Measurements from ENCODE around the gene LRRC7. TPM values are rescaled to one million over a fixed set of nuclear protein-coding genes. Genes with fewer than 3 reads are reported as not detected.

LRRC7 gene
- total and polyA plus RNA-seq, 2 of the 13 experiments (the other 11 are each of a cell fraction or from before 2014, with no cell fraction given), result not detected

- TF ChIP-seq ZNF280D (CRISPR knock-in tag; IDR thresholded peaks at IDR 0.05) (no peak), ZNF792 (CRISPR knock-in tag; IDR thresholded peaks at IDR 0.05) (no peak), ISL2 (CRISPR knock-in tag; IDR thresholded peaks at IDR 0.05) (no peak), ZSCAN9 (CRISPR knock-in tag; IDR thresholded peaks at IDR 0.05; ENCODE audit: borderline replicate concordance) (no peak)
Observed at GRCh38 chr1:70140343-70140742, 572.6 kb downstream of the LRRC7 start (continued).

DNA sequence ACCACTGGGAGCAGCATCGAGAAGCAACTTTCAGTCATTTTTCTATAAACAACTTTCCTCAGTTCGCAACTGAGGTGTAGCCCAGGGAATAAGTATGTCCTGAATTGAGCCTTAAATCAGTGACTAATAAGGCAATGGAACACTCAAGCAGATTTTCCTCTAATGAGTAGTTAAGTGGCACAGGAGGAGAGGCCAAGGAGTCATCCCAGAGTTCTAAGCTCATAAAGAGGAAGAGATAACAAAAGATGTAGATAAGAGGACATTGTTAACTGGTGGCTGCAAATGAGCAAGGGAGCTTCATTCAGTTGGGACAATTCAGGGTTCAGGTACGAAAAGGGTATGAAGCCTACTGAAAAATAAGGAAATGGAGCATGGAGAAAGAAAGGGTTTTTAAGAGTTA is 573.2 kb downstream of the LRRC7 start:
- Histone ChIP-seq H3K4me3 (replicated peaks in 1 of 3; ENCODE audit: insufficient read depth in 1 of 3, low read depth in 2 of 3, low read length in 3 of 3) (no peak overlapping the region), H3K4me1 (ENCODE audit: insufficient read depth, low read length) (no peaks in the 10 kb centered on the region), H3K4me2 (ENCODE audit: low read depth, low read length) (no peak overlapping the region), H3K36me3 (replicated peaks in 1 of 2; ENCODE audit: control insufficient read depth in 1 of 2, insufficient read depth in 2 of 2, low read length in 2 of 2) (no peaks in the 10 kb centered on the region; a peak in 1 of 5 replicates), H3K27ac (ENCODE audit: extremely low read length, insufficient read depth, low read length) (no peak overlapping the region), H3K9ac (ENCODE audit: insufficient read depth, low read depth, low read length) (no peak overlapping the region), H3K27me3 (ENCODE audit: control insufficient read depth in 1 of 2, insufficient read depth in 2 of 2, low read length in 2 of 2) (no peaks in the 10 kb centered on the region), H3K79me2 (ENCODE audit: insufficient read depth, low read length) (no peaks in the 10 kb centered on the region), H3K9me3 (ENCODE audit: low read length) (no peaks in the 10 kb centered on the region), H4K20me1 (ENCODE audit: insufficient read depth, low read length) (no peaks in the 10 kb centered on the region), H2AFZ (ENCODE audit: low read length) (no peak overlapping the region)
- FAIRE-seq (no peak), DNase-seq (ENCODE audit: low spot score) (no peak), ATAC-seq (no peak)
- intact Hi-C loops (cut with micrococcal nuclease; ENCODE audit: unreplicated experiment) (loop anchor here (5.0 kb wide), 1 partner anchor 271 kb away; the partner anchor contains the start of gene CTH), in situ Hi-C loops (cut with HindIII; ENCODE audit: extremely low pct_ligation_motif_present, low pct_unique_long_range_greater_than_20kb) (no loop called here)
- POLR2A ChIA-PET, result interaction anchor here (1.9 kb wide), 1 partner anchor 270 kb away, joined by 7 read pairs; the partner anchor contains the start of gene CTH
- 73% methylated on average over 3 of the region's 3 CpGs for WGBS (ENCODE audit: low lambda C conversion rate)
- TF ChIP-seq SMAD9 (CRISPR knock-in tag; IDR thresholded peaks at IDR 0.05) (no peak), FIP1L1 (IDR thresholded peaks at IDR 0.05; ENCODE audit: borderline replicate concordance, insufficient read depth, low read depth, low read length) (no peak), SALL1 (CRISPR knock-in tag; IDR thresholded peaks at IDR 0.05) (no peak), ZFP36 (IDR thresholded peaks at IDR 0.05; ENCODE audit: borderline replicate concordance, low read depth, low read length, partially characterized antibody) (no peak), ZNF569 (CRISPR knock-in tag; IDR thresholded peaks at IDR 0.05; ENCODE audit: borderline replicate concordance) (no peak), ZNF383 (CRISPR knock-in tag; IDR thresholded peaks at IDR 0.05; ENCODE audit: borderline replicate concordance) (no peak), MTA1 (CRISPR knock-in tag; IDR thresholded peaks at IDR 0.05; ENCODE audit: borderline replicate concordance) (no peak), MAZ (IDR thresholded peaks at IDR 0.05; ENCODE audit: borderline replicate concordance, low read depth, low read length) (no peak), MAZ (CRISPR knock-in tag; IDR thresholded peaks at IDR 0.05; ENCODE audit: low read depth) (no peak), RBFOX2 (IDR thresholded peaks at IDR 0.05; ENCODE audit: low read depth, low read length) (no peak), ZSCAN31 (CRISPR knock-in tag; IDR thresholded peaks at IDR 0.05; ENCODE audit: low read depth) (no peak), HMGA1 (CRISPR knock-in tag; conservative IDR thresholded peaks at IDR 0.05) (no peak), NR1H2 (CRISPR knock-in tag; IDR thresholded peaks at IDR 0.05; ENCODE audit: borderline replicate concordance, low read depth) (no peak)
- TF ChIP-seq, protein P1, sequence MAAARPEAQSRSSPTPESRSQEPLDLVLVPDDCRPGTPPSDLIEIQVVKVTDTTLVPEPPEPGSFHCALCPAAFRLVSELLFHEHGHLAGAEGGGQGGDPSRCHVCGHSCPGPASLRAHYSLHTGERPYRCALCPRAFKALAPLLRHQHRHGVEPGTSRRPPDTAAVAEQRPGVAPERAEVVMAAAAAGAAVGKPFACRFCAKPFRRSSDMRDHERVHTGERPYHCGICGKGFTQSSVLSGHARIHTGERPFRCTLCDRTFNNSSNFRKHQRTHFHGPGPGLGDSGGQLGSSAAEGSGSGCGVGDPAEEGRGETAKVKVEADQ (CRISPR knock-in tag; IDR thresholded peaks at IDR 0.05; ENCODE audit: borderline replicate concordance), result no peak
- TF ChIP-seq, protein P2, sequence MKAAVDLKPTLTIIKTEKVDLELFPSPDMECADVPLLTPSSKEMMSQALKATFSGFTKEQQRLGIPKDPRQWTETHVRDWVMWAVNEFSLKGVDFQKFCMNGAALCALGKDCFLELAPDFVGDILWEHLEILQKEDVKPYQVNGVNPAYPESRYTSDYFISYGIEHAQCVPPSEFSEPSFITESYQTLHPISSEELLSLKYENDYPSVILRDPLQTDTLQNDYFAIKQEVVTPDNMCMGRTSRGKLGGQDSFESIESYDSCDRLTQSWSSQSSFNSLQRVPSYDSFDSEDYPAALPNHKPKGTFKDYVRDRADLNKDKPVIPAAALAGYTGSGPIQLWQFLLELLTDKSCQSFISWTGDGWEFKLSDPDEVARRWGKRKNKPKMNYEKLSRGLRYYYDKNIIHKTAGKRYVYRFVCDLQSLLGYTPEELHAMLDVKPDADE (CRISPR knock-in tag; IDR thresholded peaks at IDR 0.05), result no peak
- BruUV-seq (replicated peaks), result no TSS peak
- CTCF ChIA-PET (ENCODE audit: low intra/inter-chr PET ratio, low total read pairs), result no interaction called here

Measured in HepG2 (cell line).